ENCODE data around the gene METTL5.

Gene METTL5

GRCh38 chr2:169838743-169839489 is 14.2 kb upstream of the METTL5 start:
- Histone ChIP-seq H3K4me1 (ENCODE audit: control insufficient read depth in 1 of 2, insufficient read depth in 1 of 2, low read depth in 1 of 2, low read length in 1 of 2) (no peaks in the 10 kb centered on the region), H3K4me3 (ENCODE audit: low read depth in 1 of 2, low read length in 1 of 2) (no peak overlapping the region), H3K27me3 (no peaks in the 10 kb centered on the region), H3K9me3 (no peaks in the 10 kb centered on the region), H3K36me3 (no peaks in the 10 kb centered on the region), H3K27ac (no peak overlapping the region)
- no peak for TF ChIP-seq CTCF (IDR thresholded peaks at IDR 0.05)

- Histone ChIP-seq H3K4me3 (ENCODE audit: low read depth in 1 of 2, low read length in 1 of 2) (no peak overlapping the region), H3K9me3 (no peaks in the 10 kb centered on the region), H3K4me1 (ENCODE audit: control insufficient read depth in 1 of 2, insufficient read depth in 1 of 2, low read depth in 1 of 2, low read length in 1 of 2) (peaks cover 0 to under 1% of the 10 kb centered on the region in 2 experiments), H3K27ac (no peak overlapping the region), H3K27me3 (no peaks in the 10 kb centered on the region), H3K36me3 (no peaks in the 10 kb centered on the region)
- TF ChIP-seq CTCF (IDR thresholded peaks at IDR 0.05) = no peak
Observed at GRCh38 chr2:169834401-169834800, 9.7 kb upstream of the METTL5 start.

DNA sequence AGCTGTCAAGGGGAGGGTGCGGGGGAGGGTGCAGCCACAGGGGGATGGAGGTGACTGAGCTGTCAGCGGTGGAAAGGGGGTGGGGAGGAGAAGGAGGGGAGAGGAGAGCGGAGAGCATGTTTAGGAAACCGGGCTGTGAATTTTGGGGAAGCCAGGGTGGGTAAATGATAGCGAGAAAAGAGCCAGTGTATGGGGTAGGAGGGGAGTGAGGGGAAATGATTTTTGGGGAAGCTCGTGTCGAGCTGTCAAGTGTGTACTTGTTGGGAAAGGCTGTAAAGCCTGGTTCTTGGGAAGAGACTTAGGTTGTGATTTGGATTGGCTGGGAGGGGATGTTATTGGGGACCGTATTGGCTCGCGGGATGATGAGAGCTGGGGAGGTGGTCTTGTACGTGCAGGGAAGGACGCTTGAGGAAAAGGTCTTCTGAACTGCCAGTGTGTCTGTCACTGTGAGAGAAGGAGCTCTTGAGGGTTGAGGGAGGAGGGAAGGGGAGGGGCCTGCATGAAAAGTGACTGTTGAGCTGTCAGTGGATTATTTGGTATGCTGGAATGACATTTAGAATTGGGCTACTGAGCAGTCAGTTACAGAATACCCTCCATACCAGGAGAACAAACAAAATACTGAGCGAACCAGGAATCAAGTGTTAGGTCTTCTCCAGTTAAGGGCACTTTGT is 3.6 kb upstream of the METTL5 start:
- no peak for TF ChIP-seq CTCF (IDR thresholded peaks at IDR 0.05)
- H3K27me3 ChIP-seq = no peaks in the 10 kb centered on the region
- peak overlapping the region; percentile 59 to 88 for H3K4me3 ChIP-seq (ENCODE audit: low read depth in 1 of 2, low read length in 1 of 2)
- H3K4me1 ChIP-seq (ENCODE audit: control insufficient read depth in 1 of 2, insufficient read depth in 1 of 2, low read depth in 1 of 2, low read length in 1 of 2) = peaks cover 30 to 33% of the 10 kb centered on the region in 2 experiments
- no peaks in the 10 kb centered on the region for H3K9me3 ChIP-seq
- H3K36me3 ChIP-seq = no peaks in the 10 kb centered on the region
- H3K27ac ChIP-seq = peak overlapping the region; percentile 95

DNA sequence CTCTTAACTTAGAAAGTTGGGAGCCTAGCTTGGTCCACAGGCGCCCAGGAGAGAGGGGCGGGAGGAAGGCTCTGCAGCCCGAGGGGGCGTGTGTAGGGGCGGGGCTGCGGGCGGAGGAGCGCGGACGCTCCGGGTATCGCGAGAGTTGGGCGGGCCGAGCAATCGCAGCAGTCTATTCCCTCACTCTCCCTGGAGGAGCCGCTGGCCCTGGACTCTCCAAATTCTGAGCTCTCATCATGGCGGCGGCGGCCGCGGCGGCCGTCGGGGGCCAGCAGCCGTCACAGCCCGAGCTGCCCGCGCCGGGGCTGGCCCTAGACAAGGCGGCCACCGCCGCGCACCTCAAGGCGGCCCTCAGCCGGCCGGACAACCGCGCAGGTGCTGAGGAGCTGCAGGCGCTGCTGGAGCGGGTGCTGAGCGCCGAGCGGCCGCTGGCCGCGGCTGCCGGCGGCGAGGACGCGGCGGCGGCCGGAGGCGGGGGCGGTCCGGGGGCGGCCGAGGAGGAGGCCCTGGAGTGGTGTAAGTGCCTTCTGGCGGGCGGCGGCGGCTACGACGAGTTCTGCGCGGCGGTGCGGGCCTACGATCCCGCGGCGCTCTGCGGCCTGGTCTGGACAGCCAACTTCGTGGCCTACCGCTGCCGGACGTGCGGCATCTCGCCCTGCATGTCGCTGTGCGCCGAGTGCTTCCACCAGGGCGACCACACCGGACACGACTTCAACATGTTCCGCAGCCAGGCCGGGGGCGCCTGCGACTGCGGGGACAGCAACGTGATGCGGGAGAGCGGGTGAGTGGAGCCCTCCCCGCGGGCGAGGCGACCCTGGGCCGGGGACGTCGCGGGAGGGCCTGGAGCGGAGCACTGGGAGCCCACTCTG is 2.8 kb upstream of the METTL5 start, which contains the start of gene UBR3:
UBR3 (plus strand) TSS at position 183 of the 869 bp plus-strand sequence; CDS start at position 237, 54 bp downstream.
- Histone ChIP-seq H3K27me3 (no peaks in the 10 kb centered on the region), H3K27ac (peak within 1 kb of the TSS; percentile 95), H3K36me3 (no peaks in the 10 kb centered on the region), H3K9me3 (no peaks in the 10 kb centered on the region), H3K4me3 (ENCODE audit: low read depth in 1 of 2, low read length in 1 of 2) (peak within 1 kb of the TSS; percentile 59 to 88), H3K4me1 (ENCODE audit: control insufficient read depth in 1 of 2, insufficient read depth in 1 of 2, low read depth in 1 of 2, low read length in 1 of 2) (peaks cover 30 to 33% of the 10 kb centered on the region in 2 experiments)
- peak; percentile 22 for TF ChIP-seq CTCF (IDR thresholded peaks at IDR 0.05)

- Histone ChIP-seq H3K4me3 (ENCODE audit: low read depth in 1 of 2, low read length in 1 of 2) (peak overlapping the region; percentile 70 to 88), H3K27ac (peak overlapping the region; percentile 64)
Observed at GRCh38 chr2:169823996-169824372, 721 bp downstream of the METTL5 start.

More at GRCh38 chr2:169823996-169824372, 721 bp downstream of the METTL5 start:
- TF ChIP-seq CTCF (IDR thresholded peaks at IDR 0.05) = no peak
- Histone ChIP-seq H3K27me3 (no peaks in the 10 kb centered on the region), H3K4me1 (ENCODE audit: control insufficient read depth in 1 of 2, insufficient read depth in 1 of 2, low read depth in 1 of 2, low read length in 1 of 2) (peaks cover 25 to 29% of the 10 kb centered on the region in 2 experiments), H3K9me3 (no peaks in the 10 kb centered on the region), H3K36me3 (peaks cover 8% of the 10 kb centered on the region)

Data from neutrophil (primary cell).